Spleen (tissue), 11 donors: Measurements from ENCODE around the gene RELCH. TPM values are rescaled to one million over a fixed set of nuclear protein-coding genes. Genes with fewer than 3 reads are reported as not detected.

Experiments
- DNase-seq: peaks from one replicate; pipeline ENCODE4 v3.0.0-alpha.2; 2020
- H3K27ac ChIP-seq, 8 donors: fragments of 200-600 bp; sonication (generic) in 7 of 8; 1 replicate in 4 of 8; 2 replicates in 4 of 8; pipeline versions ENCODE4 v1.5.0 to v1.8.0; 2016 to 2021; ENCODE audit warnings: inconsistent platforms in 4 of 8, mild to moderate bottlenecking in 4 of 8, moderate library complexity in 1 of 8
- H3K27me3 ChIP-seq, 7 donors: fragments of 200-600 bp; sonication (generic) in 6 of 7; replicated peaks in 1 of 7; 1 replicate in 4 of 7; 2 replicates in 3 of 7; pipeline versions ENCODE4 v1.5.0 to v1.8.0; 2016 to 2021; ENCODE audit warnings: inconsistent platforms in 3 of 7, mild to moderate bottlenecking in 1 of 7
- H3K36me3 ChIP-seq, 6 donors: fragments of 200-600 bp; sonication (generic) in 5 of 6; 1 replicate in 4 of 6; 2 replicates in 2 of 6; pipeline versions ENCODE4 v1.5.0 to v1.8.0; 2016 to 2021; ENCODE audit warnings: inconsistent platforms in 2 of 6
- H3K4me1 ChIP-seq, 6 donors: fragments of 200-600 bp; sonication (generic) in 5 of 6; 1 replicate in 3 of 6; 2 replicates in 3 of 6; pipeline versions ENCODE4 v1.5.0 to v1.8.0; 2016 to 2021; ENCODE audit warnings: inconsistent platforms in 3 of 6
- H3K4me3 ChIP-seq, 8 donors: fragments of 200-600 bp; sonication (generic) in 7 of 8; 1 replicate in 4 of 8; 2 replicates in 4 of 8; pipeline versions ENCODE4 v1.5.0 to v1.8.0; 2016 to 2021; ENCODE audit warnings: inconsistent platforms in 4 of 8, mild to moderate bottlenecking in 4 of 8, moderate library complexity in 2 of 8
- H3K9me3 ChIP-seq, 8 donors: fragments of 200-600 bp; sonication (generic) in 7 of 8; 1 replicate in 4 of 8; 2 replicates in 4 of 8; pipeline versions ENCODE4 v1.5.0 to v1.8.0; 2016 to 2021; ENCODE audit warnings: inconsistent platforms in 4 of 8
- POLR2A ChIP-seq, 3 donors: fragments of 450-650 bp; IDR thresholded peaks; one replicate each; pipeline ENCODE4 v1.5.1; 2017; ENCODE audit warnings: antibody characterized with exemption in 3 of 3, mild to moderate bottlenecking in 1 of 3
- POLR2AphosphoS5 ChIP-seq, 3 donors: sonication (generic); formaldehyde crosslinking; IDR thresholded peaks; one replicate each; pipeline ENCODE4 v1.5.1; 2017; ENCODE audit warnings: antibody characterized with exemption in 3 of 3
- WGBS, 5 donors: extraction: QIAGEN DNeasy Blood & Tissue Kit in 3 of 5; methylation state at CpG; one replicate each; pipeline versions ENCODE4 v1.1.5 to v1.1.7; 2013 to 2018; 5-methylcytosine and 5-hydroxymethylcytosine counted together
- intact Hi-C: fragments of 100-400 bp; cut with DNase I; formaldehyde crosslinking; loops from one replicate; pipeline ENCODE4 v1.15.0; 2023; ENCODE audit warnings: low total_unique reads
- polyA plus RNA-seq, 3 donors: library from polyadenylated mRNA; stranded (reverse); fragments of 200-250 nt; gene quantifications; one replicate each; pipeline ENCODE4 v1.2.1, GENCODE V29; 2013
- total RNA-seq, 7 donors: library from RNA; depleted of rRNA in 3 of 7; stranded (reverse); fragments of >200 nt in 3 of 7; fragmentation: NEBNext Ultra II Directional in 4 of 7; extraction: Animal tissue kit (Norgen Biotek cat#: 25700) in 4 of 7; gene quantifications; one replicate each; pipeline versions ENCODE4 v1.1.0 to v1.2.1, GENCODE V29; 2016 to 2021
- TF ChIP-seq, protein P1 (sequence below), 11 experiments: fragments of 200-600 bp in 7 of 11; fragments of 450-650 bp in 4 of 11; sonication (generic) in 4 of 11; IDR thresholded peaks in 8 of 11; conservative IDR thresholded peaks in 3 of 11; 1 replicate in 7 of 11; 2 replicates in 4 of 11; pipeline versions ENCODE4 v1.4.0 to v1.8.0; 2016 to 2021; ENCODE audit warnings: antibody characterized with exemption in 11 of 11, inconsistent platforms in 4 of 11, mild to moderate bottlenecking in 1 of 11
- donor health status: healthy with polysubstance abuse.
- donor health status: DM: no; HTN: no; CAD: no; lungs with moderate emphysema.
- donor health status: DM: no; HTN: no; CAD: no.
- donor health status: Bipolar disorder and iron deficiency.
- donor health status: healthy.
- donor health status: DM: no; HTN: no; CAD: no.
- donor health status: DM: yes; HTN: yes; CAD: no.

Gene RELCH
- total and polyA plus RNA-seq, 10 donors, result 11.8 to 75.1 (median 49.3) TPM

DNA sequence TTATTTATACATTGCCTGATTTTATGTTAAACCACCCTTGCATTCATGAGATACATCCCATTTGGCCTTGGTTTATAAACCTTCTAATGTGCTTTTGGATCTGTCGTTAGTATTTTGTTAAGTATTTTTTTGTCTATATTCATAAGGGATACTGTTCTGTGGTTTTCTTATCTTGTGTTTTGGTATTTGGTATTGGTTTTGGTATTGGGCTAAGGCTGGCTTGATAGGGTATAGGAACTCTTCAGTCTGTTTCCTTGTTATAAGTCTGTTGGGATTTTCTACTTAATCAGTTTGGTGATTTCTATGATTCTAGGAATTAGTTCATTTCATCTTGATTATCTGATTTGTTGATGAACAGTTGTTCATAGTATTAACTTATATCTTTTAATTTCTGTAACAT, 49.2 kb downstream of the RELCH start:
- 84 to 96% (median 92%) methylated on average over 1 of the region's 1 CpG for WGBS, 5 donors
- intact Hi-C loops, result no loop called here
- H3K27me3 ChIP-seq, result no peaks in the 10 kb centered on the region
- H3K9me3 ChIP-seq, result no peaks in the 10 kb centered on the region
- TF ChIP-seq, protein P1, sequence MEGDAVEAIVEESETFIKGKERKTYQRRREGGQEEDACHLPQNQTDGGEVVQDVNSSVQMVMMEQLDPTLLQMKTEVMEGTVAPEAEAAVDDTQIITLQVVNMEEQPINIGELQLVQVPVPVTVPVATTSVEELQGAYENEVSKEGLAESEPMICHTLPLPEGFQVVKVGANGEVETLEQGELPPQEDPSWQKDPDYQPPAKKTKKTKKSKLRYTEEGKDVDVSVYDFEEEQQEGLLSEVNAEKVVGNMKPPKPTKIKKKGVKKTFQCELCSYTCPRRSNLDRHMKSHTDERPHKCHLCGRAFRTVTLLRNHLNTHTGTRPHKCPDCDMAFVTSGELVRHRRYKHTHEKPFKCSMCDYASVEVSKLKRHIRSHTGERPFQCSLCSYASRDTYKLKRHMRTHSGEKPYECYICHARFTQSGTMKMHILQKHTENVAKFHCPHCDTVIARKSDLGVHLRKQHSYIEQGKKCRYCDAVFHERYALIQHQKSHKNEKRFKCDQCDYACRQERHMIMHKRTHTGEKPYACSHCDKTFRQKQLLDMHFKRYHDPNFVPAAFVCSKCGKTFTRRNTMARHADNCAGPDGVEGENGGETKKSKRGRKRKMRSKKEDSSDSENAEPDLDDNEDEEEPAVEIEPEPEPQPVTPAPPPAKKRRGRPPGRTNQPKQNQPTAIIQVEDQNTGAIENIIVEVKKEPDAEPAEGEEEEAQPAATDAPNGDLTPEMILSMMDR (IDR thresholded peaks at IDR 0.05 in 8 of 11, conservative IDR thresholded peaks at IDR 0.05 in 3 of 11), result no peak
- TF ChIP-seq POLR2AphosphoS5 (IDR thresholded peaks at IDR 0.05) (no peak), POLR2A (IDR thresholded peaks at IDR 0.05) (no peak)
- H3K4me3 ChIP-seq, result no peak overlapping the region
- H3K36me3 ChIP-seq, result peaks cover 0 to 79% (median 18%) of the 10 kb centered on the region in 6 donors
- H3K27ac ChIP-seq, result no peak overlapping the region
- no peak for DNase-seq
- peaks cover 0 to 4% (median 0%) of the 10 kb centered on the region in 6 donors for H3K4me1 ChIP-seq

GRCh38 chr18:62239475-62239874, 52.4 kb downstream of the RELCH start:
- Histone ChIP-seq H3K27me3 (no peaks in the 10 kb centered on the region), H3K27ac (no peak overlapping the region), H3K4me1 (peaks cover 0 to 4% (median 0%) of the 10 kb centered on the region in 6 donors), H3K4me3 (no peak overlapping the region), H3K36me3 (peaks cover 0 to 71% (median 9%) of the 10 kb centered on the region in 6 donors), H3K9me3 (no peaks in the 10 kb centered on the region)
- no peak for DNase-seq
- intact Hi-C loops, result no loop called here
- TF ChIP-seq, protein P1 (IDR thresholded peaks at IDR 0.05 in 8 of 11, conservative IDR thresholded peaks at IDR 0.05 in 3 of 11), result no peak
- TF ChIP-seq POLR2A (IDR thresholded peaks at IDR 0.05) (no peak), POLR2AphosphoS5 (IDR thresholded peaks at IDR 0.05) (no peak)
- 87 to 96% (median 92%) methylated on average over 3 of the region's 3 CpGs for WGBS, 5 donors

DNA sequence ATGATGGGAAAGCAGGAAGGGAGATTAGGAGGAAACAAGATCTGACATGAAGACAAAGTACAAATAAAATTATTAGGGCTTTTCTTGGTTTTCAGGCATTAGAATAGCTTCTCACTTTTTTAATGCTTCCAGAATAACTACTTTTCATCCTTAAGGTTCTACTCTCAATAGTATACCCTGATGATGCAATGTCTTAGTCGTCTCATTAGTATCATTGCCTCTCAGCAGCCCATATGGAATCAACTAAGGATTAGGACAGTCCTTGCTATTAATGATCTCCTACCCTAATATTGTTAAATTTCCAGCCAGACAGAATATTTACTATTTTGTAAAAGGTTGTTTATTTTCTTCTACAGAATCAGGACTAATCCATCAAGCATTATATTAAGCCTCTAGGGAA, 55.9 kb downstream of the RELCH start:
- no peaks in the 10 kb centered on the region for H3K27me3 ChIP-seq
- no peak for TF ChIP-seq POLR2AphosphoS5 (IDR thresholded peaks at IDR 0.05)
- TF ChIP-seq, protein P1 (IDR thresholded peaks at IDR 0.05 in 8 of 11, conservative IDR thresholded peaks at IDR 0.05 in 3 of 11), result no peak
- H3K4me1 ChIP-seq, result peaks cover 0 to under 1% (median 0%) of the 10 kb centered on the region in 6 donors
- no peak for DNase-seq
- intact Hi-C loops, result no loop called here
- peaks cover 0 to 84% (median 24%) of the 10 kb centered on the region in 6 donors for H3K36me3 ChIP-seq
- H3K4me3 ChIP-seq, result no peak overlapping the region
- H3K27ac ChIP-seq, result no peak overlapping the region
- 88 to 100% (median 93%) methylated on average over 1 of the region's 1 CpG for WGBS, 5 donors
- no peaks in the 10 kb centered on the region for H3K9me3 ChIP-seq

DNA sequence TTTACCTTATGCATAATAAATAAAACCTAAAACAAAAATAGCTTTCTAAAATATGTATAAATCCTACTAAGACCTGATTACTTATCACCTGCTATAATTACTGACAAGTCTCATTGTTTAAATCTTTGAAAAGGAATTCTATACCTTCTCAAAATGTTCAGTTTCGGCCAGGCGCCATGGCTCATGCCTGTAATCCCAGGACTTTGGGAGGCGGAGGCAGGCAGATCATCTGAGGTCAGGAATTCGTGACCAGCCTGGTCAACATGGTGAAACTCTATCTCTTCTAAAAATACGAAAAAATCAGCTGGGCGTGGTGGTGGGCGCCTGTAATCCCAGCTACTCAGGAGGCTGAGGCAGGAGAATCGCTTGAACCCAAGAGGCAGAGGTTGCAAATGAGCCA, 58.1 kb downstream of the RELCH start:
- WGBS, 5 donors, result 95 to 98% (median 97%) methylated on average over 8 of the region's 8 CpGs
- no peak overlapping the region for H3K27ac ChIP-seq
- H3K9me3 ChIP-seq, result no peaks in the 10 kb centered on the region
- intact Hi-C loops, result loop anchor here (5.0 kb wide), 1 partner anchor 58 kb away; the partner anchor contains the start of genes PIGN and RELCH
- no peaks in the 10 kb centered on the region for H3K4me1 ChIP-seq
- no peak overlapping the region for H3K4me3 ChIP-seq
- peaks cover 0 to 73% (median 21%) of the 10 kb centered on the region in 6 donors for H3K36me3 ChIP-seq
- no peaks in the 10 kb centered on the region for H3K27me3 ChIP-seq
- TF ChIP-seq, protein P1 (IDR thresholded peaks at IDR 0.05 in 8 of 11, conservative IDR thresholded peaks at IDR 0.05 in 3 of 11), result no peak
- TF ChIP-seq POLR2A (IDR thresholded peaks at IDR 0.05) (no peak), POLR2AphosphoS5 (IDR thresholded peaks at IDR 0.05) (no peak)
- DNase-seq, result peak; percentile 30
